Measurements from ENCODE around the gene NDFIP1. TPM values are rescaled to one million over a fixed set of nuclear protein-coding genes. Genes with fewer than 3 reads are reported as not detected.

Gene NDFIP1
- total and polyA plus RNA-seq, 12 donors, result 26.7 to 313 (median 89.2) TPM

GRCh38 chr5:142063376-142063775 is 45.2 kb upstream of the NDFIP1 start:
- Histone ChIP-seq H3K9me3 (replicated peaks in 1 of 3) (no peaks in the 10 kb centered on the region), H3K27me3 (no peaks in the 10 kb centered on the region), H3K27ac (peak overlapping the region in 2 of 5 donors; percentile 19 to 74), H3K4me1 (replicated peaks in 1 of 2) (peaks cover 6 to 27% of the 10 kb centered on the region in 2 donors), H3K4me3 (peak overlapping the region in 1 of 4 donors; percentile 20), H3K36me3 (replicated peaks in 1 of 2) (no peaks in the 10 kb centered on the region)
- WGBS, 4 donors, result 59 to 69% (median 63%) methylated on average over 4 of the region's 4 CpGs
- no peak for DNase-seq
- no peak for TF ChIP-seq POLR2A (IDR thresholded peaks at IDR 0.05)
- TF ChIP-seq CTCF (IDR thresholded peaks at IDR 0.05), result no peak
- intact Hi-C loops (cut with DNase I), result no loop called here

- intact Hi-C loops (cut with DNase I), result no loop called here
- Histone ChIP-seq H3K27ac (peak overlapping the region in 2 of 5 donors; percentile 19 to 74), H3K9me3 (replicated peaks in 1 of 3) (no peaks in the 10 kb centered on the region), H3K4me3 (peak overlapping the region in 1 of 4 donors; percentile 20), H3K27me3 (no peaks in the 10 kb centered on the region), H3K36me3 (replicated peaks in 1 of 2) (no peaks in the 10 kb centered on the region), H3K4me1 (replicated peaks in 1 of 2) (peaks cover 6 to 27% of the 10 kb centered on the region in 2 donors)
- TF ChIP-seq POLR2A (IDR thresholded peaks at IDR 0.05) (no peak), CTCF (IDR thresholded peaks at IDR 0.05) (no peak)
- 7 to 18% (median 11%) methylated on average over 6 to 10 of the region's 10 CpGs for WGBS, 4 donors
- DNase-seq, result peak; percentile 68 to 90 (median 82)
These were observed 44.7 kb upstream of the NDFIP1 start for GRCh38 chr5:142063878-142064331.

GRCh38 chr5:142065273-142065672 is 43.3 kb upstream of the NDFIP1 start:
- intact Hi-C loops (cut with DNase I), result no loop called here
- Histone ChIP-seq H3K27ac (no peak overlapping the region), H3K27me3 (no peaks in the 10 kb centered on the region), H3K4me1 (replicated peaks in 1 of 2) (peaks cover 6 to 18% of the 10 kb centered on the region in 2 donors), H3K9me3 (replicated peaks in 1 of 3) (no peaks in the 10 kb centered on the region), H3K4me3 (no peak overlapping the region), H3K36me3 (replicated peaks in 1 of 2) (no peaks in the 10 kb centered on the region)
- WGBS, 4 donors, result 48 to 75% (median 54%) methylated on average over 1 to 2 of the region's 2 CpGs
- no peak for TF ChIP-seq POLR2A (IDR thresholded peaks at IDR 0.05)
- no peak for TF ChIP-seq CTCF (IDR thresholded peaks at IDR 0.05)
- DNase-seq, result peak in 2 of 7 donors; percentile 33 to 78

- 85 to 92% (median 87%) methylated on average over 6 of the region's 6 CpGs for WGBS, 4 donors
- no peak overlapping the region for H3K27ac ChIP-seq
These were observed 38.8 kb upstream of the NDFIP1 start for GRCh38 chr5:142069606-142070399.

More at GRCh38 chr5:142069606-142070399, 38.8 kb upstream of the NDFIP1 start:
- TF ChIP-seq CTCF (IDR thresholded peaks at IDR 0.05) (no peak), POLR2A (IDR thresholded peaks at IDR 0.05) (no peak)
- Histone ChIP-seq H3K4me3 (no peak overlapping the region), H3K4me1 (replicated peaks in 1 of 2) (no peaks in the 10 kb centered on the region), H3K36me3 (replicated peaks in 1 of 2) (no peaks in the 10 kb centered on the region), H3K27me3 (no peaks in the 10 kb centered on the region), H3K9me3 (replicated peaks in 1 of 3) (no peaks in the 10 kb centered on the region)
- no peak for DNase-seq
- intact Hi-C loops (cut with DNase I), result no loop called here

Data from adrenal gland (tissue), 12 donors.